ENCODE results near the gene POMGNT1. TPM values are rescaled to one million over a fixed set of nuclear protein-coding genes. Genes with fewer than 3 reads are reported as not detected.

The POMGNT1 gene
- total and polyA plus RNA-seq, 10 of the 15 experiments (the other 5 are each of a cell fraction or from before 2014, with no cell fraction given), result 8.6 to 35.2 (median 29.5) TPM

- Histone ChIP-seq H3K27ac (ENCODE audit: control insufficient read depth, insufficient read depth) (no peak overlapping the region), H4K20me1 (ENCODE audit: control insufficient read depth, insufficient read depth) (no peaks in the 10 kb centered on the region), H3K9me3 (replicated peaks; ENCODE audit: control insufficient read depth, insufficient read depth, low read length) (no peaks in the 10 kb centered on the region; the same call in 2 of the 3 replicates), H3K27me3 (replicated peaks in 1 of 2; ENCODE audit: control insufficient read depth in 2 of 2, insufficient read depth in 2 of 2, low read length in 1 of 2) (no peaks in the 10 kb centered on the region), H3K4me2 (ENCODE audit: control insufficient read depth, insufficient read depth) (no peak overlapping the region), H3K4me3 (no peak overlapping the region), H3K79me2 (ENCODE audit: control insufficient read depth, insufficient read depth, low read length) (no peaks in the 10 kb centered on the region), H3K9ac (ENCODE audit: control insufficient read depth, insufficient read depth, low read length) (no peak overlapping the region), H3K36me3 (ENCODE audit: control insufficient read depth in 2 of 2, insufficient read depth in 2 of 2, low read length in 1 of 2) (no peaks in the 10 kb centered on the region), H3K4me1 (ENCODE audit: control insufficient read depth, insufficient read depth, low read length) (no peaks in the 10 kb centered on the region), H2AFZ (ENCODE audit: control insufficient read depth, low read depth, low read length) (no peak overlapping the region)
- intact Hi-C loops (cut with micrococcal nuclease; ENCODE audit: unreplicated experiment), result no loop called here
- POLR2A ChIA-PET, result no interaction called here
- SMC1A ChIA-PET (ENCODE audit: uncharacterized antibody, unreplicated experiment), result interaction anchor here (0.7 to 1.6 kb wide), 3 partner anchors 11 to 112 kb away, joined by 3 to 7 read pairs (median 5); no protein-coding TSS in a partner anchor
- BruUV-seq (replicated peaks), result no TSS peak
- FAIRE-seq (no peak), DNase-seq (ENCODE audit: low read depth, low spot score) (no peak), ATAC-seq (no peak)
- TF ChIP-seq POLR2AphosphoS5 (IDR thresholded peaks at IDR 0.05; ENCODE audit: low read length) (no peak), SREBF2 (IDR thresholded peaks at IDR 0.05; ENCODE audit: low read length) (no peak), ZNF207 (IDR thresholded peaks at IDR 0.05; ENCODE audit: borderline replicate concordance) (no peak), SMAD5 (IDR thresholded peaks at IDR 0.05; ENCODE audit: low read depth) (no peak), RUNX3 (IDR thresholded peaks at IDR 0.05; ENCODE audit: low read length) (no peak), REST (IDR thresholded peaks at IDR 0.05; ENCODE audit: low read depth, low read length) (no peak), HDAC2 (IDR thresholded peaks at IDR 0.05) (no peak), SUZ12 (IDR thresholded peaks at IDR 0.05; ENCODE audit: unreplicated experiment) (no peak), IKZF2 (IDR thresholded peaks at IDR 0.05) (no peak), NFYA (IDR thresholded peaks at IDR 0.05; ENCODE audit: borderline replicate concordance, low read depth, low read length) (no peak), BACH1 (IDR thresholded peaks at IDR 0.05; ENCODE audit: borderline replicate concordance) (no peak), NRF1 (conservative IDR thresholded peaks at IDR 0.05; ENCODE audit: low read depth, low read length) (no peak), ZNF274 (IDR thresholded peaks at IDR 0.05; ENCODE audit: insufficient read depth, insufficient read length) (no peak), TCF7 (IDR thresholded peaks at IDR 0.05; ENCODE audit: borderline replicate concordance) (no peak)
- TF ChIP-seq, protein P1, sequence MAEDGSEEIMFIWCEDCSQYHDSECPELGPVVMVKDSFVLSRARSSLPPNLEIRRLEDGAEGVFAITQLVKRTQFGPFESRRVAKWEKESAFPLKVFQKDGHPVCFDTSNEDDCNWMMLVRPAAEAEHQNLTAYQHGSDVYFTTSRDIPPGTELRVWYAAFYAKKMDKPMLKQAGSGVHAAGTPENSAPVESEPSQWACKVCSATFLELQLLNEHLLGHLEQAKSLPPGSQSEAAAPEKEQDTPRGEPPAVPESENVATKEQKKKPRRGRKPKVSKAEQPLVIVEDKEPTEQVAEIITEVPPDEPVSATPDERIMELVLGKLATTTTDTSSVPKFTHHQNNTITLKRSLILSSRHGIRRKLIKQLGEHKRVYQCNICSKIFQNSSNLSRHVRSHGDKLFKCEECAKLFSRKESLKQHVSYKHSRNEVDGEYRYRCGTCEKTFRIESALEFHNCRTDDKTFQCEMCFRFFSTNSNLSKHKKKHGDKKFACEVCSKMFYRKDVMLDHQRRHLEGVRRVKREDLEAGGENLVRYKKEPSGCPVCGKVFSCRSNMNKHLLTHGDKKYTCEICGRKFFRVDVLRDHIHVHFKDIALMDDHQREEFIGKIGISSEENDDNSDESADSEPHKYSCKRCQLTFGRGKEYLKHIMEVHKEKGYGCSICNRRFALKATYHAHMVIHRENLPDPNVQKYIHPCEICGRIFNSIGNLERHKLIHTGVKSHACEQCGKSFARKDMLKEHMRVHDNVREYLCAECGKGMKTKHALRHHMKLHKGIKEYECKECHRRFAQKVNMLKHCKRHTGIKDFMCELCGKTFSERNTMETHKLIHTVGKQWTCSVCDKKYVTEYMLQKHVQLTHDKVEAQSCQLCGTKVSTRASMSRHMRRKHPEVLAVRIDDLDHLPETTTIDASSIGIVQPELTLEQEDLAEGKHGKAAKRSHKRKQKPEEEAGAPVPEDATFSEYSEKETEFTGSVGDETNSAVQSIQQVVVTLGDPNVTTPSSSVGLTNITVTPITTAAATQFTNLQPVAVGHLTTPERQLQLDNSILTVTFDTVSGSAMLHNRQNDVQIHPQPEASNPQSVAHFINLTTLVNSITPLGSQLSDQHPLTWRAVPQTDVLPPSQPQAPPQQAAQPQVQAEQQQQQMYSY (CRISPR knock-in tag; IDR thresholded peaks at IDR 0.05), result no peak
- TF ChIP-seq, protein P2, sequence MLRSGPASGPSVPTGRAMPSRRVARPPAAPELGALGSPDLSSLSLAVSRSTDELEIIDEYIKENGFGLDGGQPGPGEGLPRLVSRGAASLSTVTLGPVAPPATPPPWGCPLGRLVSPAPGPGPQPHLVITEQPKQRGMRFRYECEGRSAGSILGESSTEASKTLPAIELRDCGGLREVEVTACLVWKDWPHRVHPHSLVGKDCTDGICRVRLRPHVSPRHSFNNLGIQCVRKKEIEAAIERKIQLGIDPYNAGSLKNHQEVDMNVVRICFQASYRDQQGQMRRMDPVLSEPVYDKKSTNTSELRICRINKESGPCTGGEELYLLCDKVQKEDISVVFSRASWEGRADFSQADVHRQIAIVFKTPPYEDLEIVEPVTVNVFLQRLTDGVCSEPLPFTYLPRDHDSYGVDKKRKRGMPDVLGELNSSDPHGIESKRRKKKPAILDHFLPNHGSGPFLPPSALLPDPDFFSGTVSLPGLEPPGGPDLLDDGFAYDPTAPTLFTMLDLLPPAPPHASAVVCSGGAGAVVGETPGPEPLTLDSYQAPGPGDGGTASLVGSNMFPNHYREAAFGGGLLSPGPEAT (IDR thresholded peaks at IDR 0.05; ENCODE audit: low read depth), result no peak
- CTCF ChIA-PET, result interaction anchor here (0.9 kb wide), 1 partner anchor 109 kb away, joined by 3 read pairs; no protein-coding TSS in a partner anchor
- 36% methylated on average over 2 of the region's 2 CpGs for whole genome bisulfite sequencing (ENCODE audit: insufficient coverage, insufficient replicate concordance, low lambda C conversion rate, missing lambda C conversion rate)
- in situ Hi-C loops (cut with MboI), result no loop called here
- RAD21 ChIA-PET (ENCODE audit: unreplicated experiment), result no interaction called here
Observed at GRCh38 chr1:46148318-46148717, 49.9 kb downstream of the POMGNT1 start.
